ENCODE data around the gene C11orf21. TPM values are rescaled to one million over a fixed set of nuclear protein-coding genes. Genes with fewer than 3 reads are reported as not detected.

C11orf21 gene
- total RNA-seq, 2 donors from 2014 or later: 0.11 to 0.52 TPM

- TF ChIP-seq CTCF (IDR thresholded peaks at IDR 0.05): no peak
- Histone ChIP-seq H3K9ac (ENCODE audit: low read depth in 2 of 2, low read length in 2 of 2) (peak overlapping the region in 1 of 2 donors; percentile 50), H3K27ac (no peak overlapping the region), H3K4me3 (no peak overlapping the region), H3K36me3 (no peaks in the 10 kb centered on the region), H3K4me1 (peaks cover 3% of the 10 kb centered on the region), H3K9me3 (no peaks in the 10 kb centered on the region), H3K27me3 (no peaks in the 10 kb centered on the region)
- intact Hi-C loops (cut with DNase I): no loop called here
- DNase-seq: peak; percentile 16
These were observed 1.3 kb upstream of the C11orf21 start for GRCh38 chr11:2302896-2303626.

DNA sequence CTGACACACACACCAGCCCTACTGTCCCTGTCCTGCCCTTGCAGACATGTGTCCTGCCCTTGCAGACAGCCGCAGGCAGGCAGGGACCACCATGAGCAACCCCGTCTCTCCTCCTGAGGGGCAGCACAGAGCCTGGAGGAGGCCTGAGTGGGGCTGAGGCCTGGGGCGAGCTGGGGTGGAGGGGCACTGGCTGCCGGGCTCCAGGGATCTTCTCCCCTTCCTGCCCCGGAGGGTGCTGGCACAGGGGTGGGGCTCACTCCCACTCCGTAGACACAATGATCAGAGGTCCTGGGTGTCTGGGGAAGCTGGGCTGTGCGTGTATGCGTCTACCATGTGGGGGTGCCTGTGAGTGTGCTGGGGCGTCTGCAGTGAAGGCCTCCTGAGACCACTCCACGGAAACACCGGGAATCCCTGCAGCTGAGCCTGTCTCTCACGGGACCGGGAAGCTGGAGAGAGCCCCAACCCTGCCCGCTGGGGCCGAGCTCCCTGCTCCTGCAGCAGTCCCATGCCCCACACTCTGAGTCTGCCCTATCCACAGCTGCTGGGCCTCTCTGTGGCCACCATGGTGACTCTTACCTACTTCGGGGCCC is 683 bp upstream of the C11orf21 start:
- TF ChIP-seq CTCF (IDR thresholded peaks at IDR 0.05): no peak
- Histone ChIP-seq H3K27ac (no peak overlapping the region), H3K9me3 (no peaks in the 10 kb centered on the region), H3K9ac (ENCODE audit: low read depth in 2 of 2, low read length in 2 of 2) (peak overlapping the region; percentile 32 to 50), H3K4me1 (peaks cover 3% of the 10 kb centered on the region), H3K27me3 (no peaks in the 10 kb centered on the region), H3K36me3 (no peaks in the 10 kb centered on the region), H3K4me3 (peak overlapping the region; percentile 13)
- intact Hi-C loops (cut with DNase I): no loop called here
- peak; percentile 17 for DNase-seq

- Histone ChIP-seq H3K9me3 (no peaks in the 10 kb centered on the region), H3K36me3 (no peaks in the 10 kb centered on the region), H3K27ac (no peak overlapping the region), H3K4me1 (peaks cover 3% of the 10 kb centered on the region), H3K4me3 (peak overlapping the region; percentile 13), H3K9ac (ENCODE audit: low read depth in 2 of 2, low read length in 2 of 2) (peak overlapping the region in 1 of 2 donors; percentile 8), H3K27me3 (no peaks in the 10 kb centered on the region)
- TF ChIP-seq CTCF (IDR thresholded peaks at IDR 0.05): no peak
- no peak for DNase-seq
- intact Hi-C loops (cut with DNase I): no loop called here
These were observed 635 bp downstream of the C11orf21 start for GRCh38 chr11:2300936-2301630.

DNA sequence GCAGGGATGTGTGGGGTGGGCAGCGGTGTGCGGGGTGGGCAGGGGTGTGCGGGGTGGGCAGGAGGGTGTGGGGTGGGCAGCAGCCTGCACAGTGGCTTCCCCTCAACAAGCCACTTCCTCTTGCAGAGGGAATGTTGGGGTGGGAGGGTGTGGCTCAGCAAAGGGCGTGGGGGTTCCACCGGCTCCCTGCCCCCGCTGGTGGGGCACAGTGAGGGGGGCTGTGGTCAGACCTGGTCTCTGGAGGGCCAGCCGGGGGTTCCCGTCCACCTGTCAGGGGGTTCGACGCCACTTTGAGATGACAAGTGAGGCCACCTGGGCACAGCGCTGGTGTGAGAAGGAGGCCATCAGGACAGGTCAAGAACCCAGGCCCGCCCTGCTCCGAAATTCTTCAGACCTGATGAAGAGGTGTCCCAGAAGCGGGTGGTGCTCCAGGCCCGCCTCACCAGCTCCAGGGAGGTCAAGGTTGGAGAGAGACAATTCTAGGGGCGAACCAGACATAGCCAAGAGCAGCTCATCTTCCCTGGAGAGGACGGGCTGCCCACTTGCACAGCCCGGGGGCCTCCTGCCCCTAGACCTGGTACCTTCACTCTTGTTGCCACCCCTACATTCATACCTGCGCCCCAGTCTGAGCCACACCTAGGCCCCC is 1.3 kb downstream of the C11orf21 start:
- Histone ChIP-seq H3K4me1 (peaks cover under 1% of the 10 kb centered on the region), H3K4me3 (no peak overlapping the region), H3K27ac (no peak overlapping the region), H3K9me3 (no peaks in the 10 kb centered on the region), H3K36me3 (no peaks in the 10 kb centered on the region), H3K9ac (ENCODE audit: low read depth in 2 of 2, low read length in 2 of 2) (no peak overlapping the region), H3K27me3 (no peaks in the 10 kb centered on the region)
- no peak for TF ChIP-seq CTCF (IDR thresholded peaks at IDR 0.05)
- peak; percentile 20 for DNase-seq
- intact Hi-C loops (cut with DNase I): no loop called here

DNA sequence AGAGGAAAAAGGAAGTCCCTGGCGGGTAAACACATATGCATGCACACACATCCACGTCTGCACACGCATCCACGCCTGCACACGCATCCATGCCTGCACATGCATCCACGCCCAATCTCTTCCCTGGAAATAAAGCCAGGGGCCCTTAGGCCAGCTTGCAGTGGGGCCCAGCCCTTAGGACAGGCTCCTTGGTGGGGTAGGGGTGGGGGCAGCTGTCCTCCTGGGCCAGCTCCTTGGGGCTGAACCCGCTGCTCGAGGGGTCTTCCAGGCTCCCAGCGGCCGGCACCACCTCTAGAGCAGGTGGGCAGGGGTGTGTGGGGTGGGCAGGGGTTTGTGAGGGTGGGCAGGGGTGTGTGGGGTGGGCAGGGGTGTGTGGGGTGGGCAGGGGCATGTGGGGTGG is 1.9 kb downstream of the C11orf21 start:
- Histone ChIP-seq H3K36me3 (no peaks in the 10 kb centered on the region), H3K4me1 (no peaks in the 10 kb centered on the region), H3K27me3 (no peaks in the 10 kb centered on the region), H3K9ac (ENCODE audit: low read depth in 2 of 2, low read length in 2 of 2) (no peak overlapping the region), H3K4me3 (no peak overlapping the region), H3K27ac (no peak overlapping the region), H3K9me3 (no peaks in the 10 kb centered on the region)
- intact Hi-C loops (cut with DNase I): loop anchor here (2.0 kb wide), 1 partner anchor 103 kb away; no protein-coding TSS in a partner anchor
- no peak for TF ChIP-seq CTCF (IDR thresholded peaks at IDR 0.05)
- no peak for DNase-seq

All from colonic mucosa (tissue), 4 donors.